Left lobe of liver (tissue), 1 donor: ENCODE data around the gene TMEM132E. TPM values are rescaled to one million over a fixed set of nuclear protein-coding genes. Genes with fewer than 3 reads are reported as not detected.

ENCODE experiments used
- total RNA-seq: library from RNA; stranded (reverse); gene quantifications from one replicate; pipeline ENCODE4 v1.2.1, GENCODE V29; 2021
- donor health status: DM: no; HTN: yes; CAD: no.

TMEM132E gene
- total RNA-seq, 1 donor from 2014 or later, result 0.65 TPM

Other genes starting within 250 kb of the TMEM132E start
- gene CCL13, start 223.1 kb upstream of the TMEM132E start, total RNA-seq, result not detected
- not detected for gene CCL1, start 216.3 kb upstream of the TMEM132E start, total RNA-seq